Measurements from ENCODE around the gene CUEDC2. TPM values are rescaled to one million over a fixed set of nuclear protein-coding genes. Genes with fewer than 3 reads are reported as not detected.
A peak's percentile ranks its signal among the peaks of the same experiment; 100 is the strongest.

Gene CUEDC2
- total and polyA plus RNA-seq, 10 of the 15 experiments (the other 5 are each of a cell fraction or from before 2014, with no cell fraction given) = 20.4 to 121 (median 75.0) TPM

DNA sequence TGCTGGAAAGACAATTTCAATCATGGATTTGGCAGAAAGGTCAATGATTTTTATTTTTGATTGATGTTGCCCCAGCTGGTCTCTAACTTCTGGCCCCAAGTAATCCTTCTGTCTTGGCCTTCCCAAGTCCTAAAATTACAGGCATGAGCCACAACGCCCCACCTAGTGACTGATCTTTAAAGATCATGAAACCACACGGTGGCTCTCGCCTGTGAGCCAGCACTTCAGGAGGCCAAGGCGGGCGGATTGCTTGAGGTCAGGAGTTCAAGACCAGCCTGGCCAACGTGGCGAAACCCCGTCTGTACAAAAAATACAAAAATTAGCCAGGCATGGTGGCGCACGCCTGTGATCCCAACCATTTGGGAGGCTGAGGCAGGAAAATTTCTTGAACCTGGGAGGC lies 31.6 kb upstream of the CUEDC2 start:
- Histone ChIP-seq H3K27ac (ENCODE audit: control insufficient read depth, insufficient read depth) (no peak overlapping the region), H3K27me3 (replicated peaks in 1 of 2; ENCODE audit: control insufficient read depth in 2 of 2, insufficient read depth in 2 of 2, low read length in 1 of 2) (no peaks in the 10 kb centered on the region), H3K4me2 (ENCODE audit: control insufficient read depth, insufficient read depth) (peak overlapping the region; percentile 66; the same call in 1 of the 2 replicates), H3K4me3 (peak overlapping the region; percentile 32; the same call in 1 of the 2 replicates), H3K36me3 (ENCODE audit: control insufficient read depth in 2 of 2, insufficient read depth in 2 of 2, low read length in 1 of 2) (no peaks in the 10 kb centered on the region), H4K20me1 (ENCODE audit: control insufficient read depth, insufficient read depth) (no peaks in the 10 kb centered on the region), H3K9me3 (replicated peaks; ENCODE audit: control insufficient read depth, insufficient read depth, low read length) (no peaks in the 10 kb centered on the region), H3K4me1 (ENCODE audit: control insufficient read depth, insufficient read depth, low read length) (peaks cover 16% of the 10 kb centered on the region), H3K9ac (ENCODE audit: control insufficient read depth, insufficient read depth, low read length) (no peak overlapping the region), H3K79me2 (ENCODE audit: control insufficient read depth, insufficient read depth, low read length) (no peaks in the 10 kb centered on the region), H2AFZ (ENCODE audit: control insufficient read depth, low read depth, low read length) (no peak overlapping the region)
- WGBS (ENCODE audit: insufficient coverage, insufficient replicate concordance, low lambda C conversion rate, missing lambda C conversion rate) = 90% methylated on average over 10 of the region's 10 CpGs
- DNase-seq (ENCODE audit: low read depth, low spot score) (no peak), FAIRE-seq (no peak), ATAC-seq (no peak)
- intact Hi-C loops (cut with micrococcal nuclease; ENCODE audit: unreplicated experiment) (loop anchor here (5.0 kb wide), 1 partner anchor 72 kb away; no protein-coding TSS in a partner anchor), in situ Hi-C loops (cut with MboI) (no loop called here)
- BruUV-seq (replicated peaks) = TSS peak; percentile 60
- no peak for TF ChIP-seq RELA (IDR thresholded peaks at IDR 0.05; ENCODE audit: borderline replicate concordance, partially characterized antibody)
- SMC1A ChIA-PET (ENCODE audit: uncharacterized antibody, unreplicated experiment) = interaction anchor here (0.9 to 3.8 kb wide), 3 partner anchors 10 to 15 kb away, joined by 3 to 23 read pairs (median 4); partner anchors contain the start of gene C10orf95
- CTCF ChIA-PET = interaction anchor here (4.5 kb wide), 1 partner anchor 42 kb away, joined by 29 read pairs; the partner anchor contains the start of gene FBXL15
- POLR2A ChIA-PET = interaction anchor here (0.7 kb wide), 1 partner anchor 35 kb away, joined by 4 read pairs; no protein-coding TSS in a partner anchor
- RAD21 ChIA-PET (ENCODE audit: unreplicated experiment) = no interaction called here

DNA sequence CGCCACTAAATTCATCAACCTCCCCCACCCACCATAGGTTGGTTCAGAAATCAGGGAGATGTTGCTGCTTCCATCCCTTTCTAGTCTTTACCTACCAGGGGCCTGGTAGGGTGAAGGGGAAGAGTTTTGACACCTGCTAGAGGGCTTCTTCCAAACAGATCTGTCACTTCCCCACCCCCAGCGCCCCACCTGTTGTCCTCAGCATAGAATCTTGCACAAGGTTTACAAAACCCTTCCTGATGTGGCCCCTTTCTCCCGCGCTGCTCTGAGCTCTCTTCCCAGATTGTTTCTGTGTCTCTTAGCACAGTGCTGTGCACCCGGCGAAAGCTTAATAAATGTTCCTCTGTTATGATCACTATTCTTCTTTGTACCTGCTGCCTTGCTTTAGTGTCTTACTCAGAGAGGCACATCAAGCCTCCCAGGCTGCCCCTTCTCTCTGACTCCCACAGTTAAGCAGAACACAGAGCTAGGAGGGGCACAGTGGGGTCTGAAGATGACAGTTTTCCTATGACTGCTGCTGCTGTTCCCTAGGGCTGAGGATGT lies 30.2 kb upstream of the CUEDC2 start:
- BruUV-seq (replicated peaks) = no TSS peak
- TF ChIP-seq RAD51 (IDR thresholded peaks at IDR 0.05) (no peak), ATF7 (IDR thresholded peaks at IDR 0.05; ENCODE audit: low read depth) (no peak), EP300 (IDR thresholded peaks at IDR 0.05; ENCODE audit: borderline replicate concordance in 1 of 2, control insufficient read depth in 1 of 2, low read depth in 2 of 2, low read length in 2 of 2) (no peak), KDM1A (IDR thresholded peaks at IDR 0.05; ENCODE audit: borderline replicate concordance) (no peak), TCF3 (IDR thresholded peaks at IDR 0.05; ENCODE audit: borderline replicate concordance, insufficient read depth, low read depth, low read length) (no peak), SREBF2 (IDR thresholded peaks at IDR 0.05; ENCODE audit: low read length) (no peak)
- TF ChIP-seq, protein P1, sequence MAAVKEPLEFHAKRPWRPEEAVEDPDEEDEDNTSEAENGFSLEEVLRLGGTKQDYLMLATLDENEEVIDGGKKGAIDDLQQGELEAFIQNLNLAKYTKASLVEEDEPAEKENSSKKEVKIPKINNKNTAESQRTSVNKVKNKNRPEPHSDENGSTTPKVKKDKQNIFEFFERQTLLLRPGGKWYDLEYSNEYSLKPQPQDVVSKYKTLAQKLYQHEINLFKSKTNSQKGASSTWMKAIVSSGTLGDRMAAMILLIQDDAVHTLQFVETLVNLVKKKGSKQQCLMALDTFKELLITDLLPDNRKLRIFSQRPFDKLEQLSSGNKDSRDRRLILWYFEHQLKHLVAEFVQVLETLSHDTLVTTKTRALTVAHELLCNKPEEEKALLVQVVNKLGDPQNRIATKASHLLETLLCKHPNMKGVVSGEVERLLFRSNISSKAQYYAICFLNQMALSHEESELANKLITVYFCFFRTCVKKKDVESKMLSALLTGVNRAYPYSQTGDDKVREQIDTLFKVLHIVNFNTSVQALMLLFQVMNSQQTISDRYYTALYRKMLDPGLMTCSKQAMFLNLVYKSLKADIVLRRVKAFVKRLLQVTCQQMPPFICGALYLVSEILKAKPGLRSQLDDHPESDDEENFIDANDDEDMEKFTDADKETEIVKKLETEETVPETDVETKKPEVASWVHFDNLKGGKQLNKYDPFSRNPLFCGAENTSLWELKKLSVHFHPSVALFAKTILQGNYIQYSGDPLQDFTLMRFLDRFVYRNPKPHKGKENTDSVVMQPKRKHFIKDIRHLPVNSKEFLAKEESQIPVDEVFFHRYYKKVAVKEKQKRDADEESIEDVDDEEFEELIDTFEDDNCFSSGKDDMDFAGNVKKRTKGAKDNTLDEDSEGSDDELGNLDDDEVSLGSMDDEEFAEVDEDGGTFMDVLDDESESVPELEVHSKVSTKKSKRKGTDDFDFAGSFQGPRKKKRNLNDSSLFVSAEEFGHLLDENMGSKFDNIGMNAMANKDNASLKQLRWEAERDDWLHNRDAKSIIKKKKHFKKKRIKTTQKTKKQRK (IDR thresholded peaks at IDR 0.05; ENCODE audit: low read depth, low read length) = no peak
- TF ChIP-seq, protein P2, sequence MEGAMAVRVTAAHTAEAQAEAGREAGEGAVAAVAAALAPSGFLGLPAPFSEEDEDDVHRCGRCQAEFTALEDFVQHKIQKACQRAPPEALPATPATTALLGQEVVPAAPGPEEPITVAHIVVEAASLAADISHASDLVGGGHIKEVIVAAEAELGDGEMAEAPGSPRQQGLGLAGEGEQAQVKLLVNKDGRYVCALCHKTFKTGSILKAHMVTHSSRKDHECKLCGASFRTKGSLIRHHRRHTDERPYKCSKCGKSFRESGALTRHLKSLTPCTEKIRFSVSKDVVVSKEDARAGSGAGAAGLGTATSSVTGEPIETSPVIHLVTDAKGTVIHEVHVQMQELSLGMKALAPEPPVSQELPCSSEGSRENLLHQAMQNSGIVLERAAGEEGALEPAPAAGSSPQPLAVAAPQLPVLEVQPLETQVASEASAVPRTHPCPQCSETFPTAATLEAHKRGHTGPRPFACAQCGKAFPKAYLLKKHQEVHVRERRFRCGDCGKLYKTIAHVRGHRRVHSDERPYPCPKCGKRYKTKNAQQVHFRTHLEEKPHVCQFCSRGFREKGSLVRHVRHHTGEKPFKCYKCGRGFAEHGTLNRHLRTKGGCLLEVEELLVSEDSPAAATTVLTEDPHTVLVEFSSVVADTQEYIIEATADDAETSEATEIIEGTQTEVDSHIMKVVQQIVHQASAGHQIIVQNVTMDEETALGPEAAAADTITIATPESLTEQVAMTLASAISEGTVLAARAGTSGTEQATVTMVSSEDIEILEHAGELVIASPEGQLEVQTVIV (IDR thresholded peaks at IDR 0.05; ENCODE audit: borderline replicate concordance, partially characterized antibody) = no peak

More for the DNA sequence above, 30.2 kb upstream of the CUEDC2 start:
- Histone ChIP-seq H3K4me3 (peak overlapping the region; percentile 73; the same call in 1 of the 2 replicates), H3K36me3 (ENCODE audit: control insufficient read depth in 2 of 2, insufficient read depth in 2 of 2, low read length in 1 of 2) (no peaks in the 10 kb centered on the region), H3K9ac (ENCODE audit: control insufficient read depth, insufficient read depth, low read length) (no peak overlapping the region), H3K4me1 (ENCODE audit: control insufficient read depth, insufficient read depth, low read length) (peaks cover 16% of the 10 kb centered on the region), H3K27ac (ENCODE audit: control insufficient read depth, insufficient read depth) (no peak overlapping the region), H2AFZ (ENCODE audit: control insufficient read depth, low read depth, low read length) (peak overlapping the region; percentile 45), H3K79me2 (ENCODE audit: control insufficient read depth, insufficient read depth, low read length) (no peaks in the 10 kb centered on the region), H4K20me1 (ENCODE audit: control insufficient read depth, insufficient read depth) (no peaks in the 10 kb centered on the region), H3K9me3 (replicated peaks; ENCODE audit: control insufficient read depth, insufficient read depth, low read length) (no peaks in the 10 kb centered on the region), H3K4me2 (ENCODE audit: control insufficient read depth, insufficient read depth) (peak overlapping the region; percentile 98; the same call in 1 of the 2 replicates), H3K27me3 (replicated peaks in 1 of 2; ENCODE audit: control insufficient read depth in 2 of 2, insufficient read depth in 2 of 2, low read length in 1 of 2) (no peaks in the 10 kb centered on the region)
- no peak for DNase-seq (ENCODE audit: low read depth, low spot score)
- peak; percentile 7 for ATAC-seq
- ChIA-PET SMC1A (ENCODE audit: uncharacterized antibody, unreplicated experiment) (interaction anchor here (1.2 to 3.8 kb wide), 3 partner anchors 11 to 100 kb away, joined by 4 to 23 read pairs (median 5); partner anchors contain the start of gene C10orf95), CTCF (interaction anchor here (0.7 to 4.5 kb wide), 12 partner anchors 12 to 293 kb away, joined by 3 to 29 read pairs (median 8); partner anchors contain the start of genes ACTR1A, C10orf95 and FBXL15), POLR2A (interaction anchor here (0.6 to 4.3 kb wide), 9 partner anchors 12 to 340 kb away, joined by 3 to 69 read pairs (median 4); partner anchors contain the start of genes C10orf95, CUEDC2 and SUFU), RAD21 (ENCODE audit: unreplicated experiment) (interaction anchor here (1.1 to 3.2 kb wide), 8 partner anchors 12 to 231 kb away, joined by 3 to 19 read pairs (median 5); partner anchors contain the start of genes C10orf95, CUEDC2 and FBXL15)
- in situ Hi-C loops (cut with MboI) = no loop called here
- no peak for FAIRE-seq
- WGBS (ENCODE audit: insufficient coverage, insufficient replicate concordance, low lambda C conversion rate, missing lambda C conversion rate) = 40% methylated on average over 6 of the region's 6 CpGs
- intact Hi-C loops (cut with micrococcal nuclease; ENCODE audit: unreplicated experiment) = loop anchor here (5.0 kb wide), 1 partner anchor 70 kb away; no protein-coding TSS in a partner anchor
